ENCODE measurements around the gene ANKRD34A.

ANKRD34A gene

DNA sequence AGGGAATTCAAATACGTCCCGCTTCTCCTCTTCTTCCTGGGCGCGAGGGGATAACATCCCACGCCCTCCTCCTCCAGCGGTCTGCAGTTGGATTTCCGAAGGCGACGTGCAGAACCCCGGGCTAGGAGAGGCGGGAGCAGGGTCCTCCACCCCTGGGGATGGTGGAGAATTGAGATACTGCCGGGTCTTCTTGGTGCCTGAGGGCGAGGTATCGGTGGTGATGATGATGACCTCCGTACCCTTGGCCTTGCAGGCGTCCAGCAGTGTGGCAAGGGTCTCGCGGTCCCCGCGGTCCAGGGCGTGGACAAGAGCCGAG lies 3.3 kb downstream of the ANKRD34A start:
- no peaks in the 10 kb centered on the region for H3K27me3 ChIP-seq (ENCODE audit: insufficient read depth, low read depth, severe bottlenecking)

GRCh38 chr1:145960468-145961108 lies 3.8 kb downstream of the ANKRD34A start:
- peak overlapping the region; percentile 75 for H3K4me3 ChIP-seq (ENCODE audit: low read depth, low read length)

More for the DNA sequence above, 3.3 kb downstream of the ANKRD34A start:
- Histone ChIP-seq H3K27ac (peak overlapping the region; percentile 26), H3K4me3 (ENCODE audit: low read depth, low read length) (peak overlapping the region; percentile 75), H3K9me3 (ENCODE audit: severe bottlenecking) (no peaks in the 10 kb centered on the region), H3K36me3 (no peaks in the 10 kb centered on the region)
- DNase-seq = peak; percentile 35
- TF ChIP-seq, protein P1, sequence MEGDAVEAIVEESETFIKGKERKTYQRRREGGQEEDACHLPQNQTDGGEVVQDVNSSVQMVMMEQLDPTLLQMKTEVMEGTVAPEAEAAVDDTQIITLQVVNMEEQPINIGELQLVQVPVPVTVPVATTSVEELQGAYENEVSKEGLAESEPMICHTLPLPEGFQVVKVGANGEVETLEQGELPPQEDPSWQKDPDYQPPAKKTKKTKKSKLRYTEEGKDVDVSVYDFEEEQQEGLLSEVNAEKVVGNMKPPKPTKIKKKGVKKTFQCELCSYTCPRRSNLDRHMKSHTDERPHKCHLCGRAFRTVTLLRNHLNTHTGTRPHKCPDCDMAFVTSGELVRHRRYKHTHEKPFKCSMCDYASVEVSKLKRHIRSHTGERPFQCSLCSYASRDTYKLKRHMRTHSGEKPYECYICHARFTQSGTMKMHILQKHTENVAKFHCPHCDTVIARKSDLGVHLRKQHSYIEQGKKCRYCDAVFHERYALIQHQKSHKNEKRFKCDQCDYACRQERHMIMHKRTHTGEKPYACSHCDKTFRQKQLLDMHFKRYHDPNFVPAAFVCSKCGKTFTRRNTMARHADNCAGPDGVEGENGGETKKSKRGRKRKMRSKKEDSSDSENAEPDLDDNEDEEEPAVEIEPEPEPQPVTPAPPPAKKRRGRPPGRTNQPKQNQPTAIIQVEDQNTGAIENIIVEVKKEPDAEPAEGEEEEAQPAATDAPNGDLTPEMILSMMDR (IDR thresholded peaks at IDR 0.05; ENCODE audit: low read depth, low read length) = no peak

DNA sequence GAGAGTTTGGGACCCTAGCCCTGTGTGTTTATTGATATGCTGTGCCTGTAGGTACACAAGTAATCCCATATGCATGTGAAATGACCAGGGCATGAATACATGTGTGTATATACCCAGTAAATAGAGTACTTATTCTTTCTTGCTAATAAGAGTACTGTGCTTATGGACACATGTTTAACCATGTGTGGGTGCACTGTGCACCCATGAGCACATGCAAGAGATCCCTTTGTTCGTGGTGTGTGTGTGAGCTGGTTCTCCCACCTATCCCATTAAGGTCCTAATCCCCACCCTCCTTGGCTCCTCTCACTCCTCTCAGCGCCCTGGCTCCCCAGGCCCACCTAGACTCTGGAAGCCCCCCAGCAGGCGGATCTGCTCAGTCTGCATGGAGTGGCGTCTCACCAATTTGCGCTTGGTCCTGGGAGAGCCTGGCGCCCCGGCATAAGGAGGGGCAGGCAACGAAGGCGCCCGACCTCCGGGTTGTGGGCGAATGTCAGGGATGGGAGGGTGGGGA lies 4.4 kb downstream of the ANKRD34A start:
- Histone ChIP-seq H3K27ac (peak overlapping the region; percentile 26), H3K36me3 (no peaks in the 10 kb centered on the region), H3K27me3 (ENCODE audit: insufficient read depth, low read depth, severe bottlenecking) (no peaks in the 10 kb centered on the region), H3K9me3 (ENCODE audit: severe bottlenecking) (no peaks in the 10 kb centered on the region), H3K4me3 (ENCODE audit: low read depth, low read length) (peak overlapping the region; percentile 75)
- DNase-seq = no peak
- TF ChIP-seq, protein P1 (IDR thresholded peaks at IDR 0.05; ENCODE audit: low read depth, low read length) = no peak

More at GRCh38 chr1:145960468-145961108, 3.8 kb downstream of the ANKRD34A start:
- Histone ChIP-seq H3K9me3 (ENCODE audit: severe bottlenecking) (no peaks in the 10 kb centered on the region), H3K27ac (peak overlapping the region; percentile 26), H3K36me3 (no peaks in the 10 kb centered on the region), H3K27me3 (ENCODE audit: insufficient read depth, low read depth, severe bottlenecking) (no peaks in the 10 kb centered on the region)
- TF ChIP-seq, protein P1 (IDR thresholded peaks at IDR 0.05; ENCODE audit: low read depth, low read length) = peak; percentile 50
- DNase-seq = peak; percentile 96

DNA sequence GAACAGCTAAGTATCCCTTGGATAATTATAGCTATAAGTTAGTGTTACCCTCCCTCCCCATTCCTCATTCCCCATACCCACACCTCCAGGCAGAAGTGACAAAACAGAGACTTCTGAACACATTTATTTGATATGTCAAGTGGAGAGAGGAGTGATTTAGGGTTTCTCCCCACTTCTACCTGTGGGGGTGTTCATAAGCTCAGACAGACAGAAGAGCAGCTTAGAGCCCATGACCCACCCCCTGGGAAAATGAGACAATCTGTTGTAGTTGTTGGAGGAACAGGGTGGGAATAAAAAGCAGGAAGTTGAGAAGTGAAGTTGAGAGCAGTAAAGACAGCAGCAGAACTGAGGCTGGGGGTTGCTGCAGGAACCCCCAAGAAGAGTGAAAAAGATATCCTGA lies 5.0 kb downstream of the ANKRD34A start:
- Histone ChIP-seq H3K27me3 (ENCODE audit: insufficient read depth, low read depth, severe bottlenecking) (no peaks in the 10 kb centered on the region), H3K27ac (no peak overlapping the region), H3K36me3 (no peaks in the 10 kb centered on the region; the same call in 1 of the 2 replicates), H3K4me3 (ENCODE audit: low read depth, low read length) (peak overlapping the region; percentile 75; the same call in 1 of the 2 replicates), H3K9me3 (ENCODE audit: severe bottlenecking) (no peaks in the 10 kb centered on the region)
- TF ChIP-seq, protein P1 (IDR thresholded peaks at IDR 0.05; ENCODE audit: low read depth, low read length) = no peak
- DNase-seq = no peak

DNA sequence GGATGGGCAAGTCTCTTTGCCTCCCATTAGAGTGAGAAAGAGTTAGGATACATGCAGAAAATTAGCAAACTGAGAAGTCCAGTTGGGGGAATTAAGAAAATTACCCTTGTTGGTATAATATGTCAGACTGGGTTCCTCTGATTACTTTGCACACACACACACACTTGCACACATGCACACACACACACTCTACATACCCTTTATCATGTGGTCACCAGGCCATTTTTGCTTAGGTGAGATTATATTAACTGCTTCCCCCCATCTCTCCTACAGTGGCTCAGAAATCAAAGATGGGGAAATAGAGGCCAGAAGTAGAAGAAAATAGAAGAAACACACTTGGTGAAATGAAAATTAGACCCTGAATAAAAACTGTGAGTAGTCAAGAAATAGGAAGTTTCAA lies 5.6 kb downstream of the ANKRD34A start:
- DNase-seq = no peak
- Histone ChIP-seq H3K9me3 (ENCODE audit: severe bottlenecking) (no peaks in the 10 kb centered on the region), H3K27ac (no peak overlapping the region; the same call in 1 of the 2 replicates), H3K4me3 (ENCODE audit: low read depth, low read length) (no peak overlapping the region), H3K36me3 (no peaks in the 10 kb centered on the region; the same call in 1 of the 2 replicates), H3K27me3 (ENCODE audit: insufficient read depth, low read depth, severe bottlenecking) (no peaks in the 10 kb centered on the region)
- TF ChIP-seq, protein P1 (IDR thresholded peaks at IDR 0.05; ENCODE audit: low read depth, low read length) = no peak
